Glutamatergic neuron (in vitro differentiated cells): ENCODE measurements around the gene DQX1. TPM values are rescaled to one million over a fixed set of nuclear protein-coding genes. Genes with fewer than 3 reads are reported as not detected.

Experiments used
- DNase-seq: peaks from one replicate; pipeline ENCODE4 v3.0.0; 2022
- H3K27ac Mint-ChIP-seq: one replicate; pipeline ENCODE4 v1.8.0; 2020; ENCODE audit warnings: mild to moderate bottlenecking, mixed read lengths, inconsistent platforms; ENCODE audit not compliant: unreplicated experiment
- H3K27me3 Mint-ChIP-seq: one replicate; pipeline ENCODE4 v1.8.0; 2020; ENCODE audit warnings: mild to moderate bottlenecking, moderate library complexity, mixed read lengths, inconsistent platforms; ENCODE audit not compliant: unreplicated experiment
- H3K36me3 Mint-ChIP-seq: one replicate; pipeline ENCODE4 v1.8.0; 2020; ENCODE audit warnings: mild to moderate bottlenecking, mixed read lengths, inconsistent platforms; ENCODE audit not compliant: unreplicated experiment
- H3K4me1 Mint-ChIP-seq: one replicate; pipeline ENCODE4 v1.8.0; 2020; ENCODE audit warnings: mild to moderate bottlenecking, low read depth, mixed read lengths, inconsistent platforms; ENCODE audit not compliant: unreplicated experiment
- H3K4me3 Mint-ChIP-seq: one replicate; pipeline ENCODE4 v1.8.0; 2020; ENCODE audit warnings: mild to moderate bottlenecking, mixed read lengths, inconsistent platforms; ENCODE audit not compliant: unreplicated experiment
- H3K9me3 Mint-ChIP-seq: one replicate; pipeline ENCODE4 v1.8.0; 2020; ENCODE audit warnings: mild to moderate bottlenecking, moderate library complexity, mixed read lengths, inconsistent platforms; ENCODE audit not compliant: unreplicated experiment
- CTCF ChIP-seq: fragments of 200-600 bp; sonication (generic); IDR thresholded peaks from one replicate; pipeline ENCODE4 v1.5.0; 2021; ENCODE audit not compliant: partially characterized antibody, unreplicated experiment
- total RNA-seq: library from RNA; stranded (reverse); fragmentation: NEBNext Ultra II Directional; extraction: Animal tissue kit (Norgen Biotek cat#: 25700); gene quantifications from one replicate; pipeline ENCODE4 v1.2.1, GENCODE V29; 2021; ENCODE audit not compliant: unreplicated experiment

DQX1 gene
- total RNA-seq, 1 donor from 2014 or later: 0.91 TPM

DNA sequence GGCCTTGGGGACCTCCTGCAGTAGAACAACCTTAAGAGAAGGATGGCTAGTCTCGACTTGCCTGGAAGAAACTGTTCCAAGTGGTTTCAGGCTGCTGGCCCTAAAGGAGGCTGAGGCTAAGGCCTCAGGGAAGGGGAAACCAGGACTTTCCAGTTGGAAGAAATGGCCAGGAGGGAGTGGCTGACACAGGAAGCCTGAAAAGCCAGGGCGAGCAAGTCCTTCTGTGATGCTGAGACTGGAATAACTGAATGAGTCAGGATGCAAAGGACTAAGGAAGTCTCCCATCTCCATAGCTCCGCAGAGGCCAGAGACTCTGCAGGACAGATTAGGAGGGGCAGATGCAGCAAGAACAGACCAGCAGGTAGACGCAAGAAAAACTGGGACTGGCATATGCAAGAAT lies 11.1 kb upstream of the DQX1 start:
- Mint-ChIP-seq H3K4me1 (peaks cover 7% of the 10 kb centered on the region), H3K27ac (no peak overlapping the region), H3K4me3 (no peak overlapping the region), H3K9me3 (peaks cover 8% of the 10 kb centered on the region), H3K36me3 (peaks cover 5% of the 10 kb centered on the region), H3K27me3 (peaks cover 7% of the 10 kb centered on the region)
- DNase-seq: no peak
- TF ChIP-seq CTCF: no peak

DNA sequence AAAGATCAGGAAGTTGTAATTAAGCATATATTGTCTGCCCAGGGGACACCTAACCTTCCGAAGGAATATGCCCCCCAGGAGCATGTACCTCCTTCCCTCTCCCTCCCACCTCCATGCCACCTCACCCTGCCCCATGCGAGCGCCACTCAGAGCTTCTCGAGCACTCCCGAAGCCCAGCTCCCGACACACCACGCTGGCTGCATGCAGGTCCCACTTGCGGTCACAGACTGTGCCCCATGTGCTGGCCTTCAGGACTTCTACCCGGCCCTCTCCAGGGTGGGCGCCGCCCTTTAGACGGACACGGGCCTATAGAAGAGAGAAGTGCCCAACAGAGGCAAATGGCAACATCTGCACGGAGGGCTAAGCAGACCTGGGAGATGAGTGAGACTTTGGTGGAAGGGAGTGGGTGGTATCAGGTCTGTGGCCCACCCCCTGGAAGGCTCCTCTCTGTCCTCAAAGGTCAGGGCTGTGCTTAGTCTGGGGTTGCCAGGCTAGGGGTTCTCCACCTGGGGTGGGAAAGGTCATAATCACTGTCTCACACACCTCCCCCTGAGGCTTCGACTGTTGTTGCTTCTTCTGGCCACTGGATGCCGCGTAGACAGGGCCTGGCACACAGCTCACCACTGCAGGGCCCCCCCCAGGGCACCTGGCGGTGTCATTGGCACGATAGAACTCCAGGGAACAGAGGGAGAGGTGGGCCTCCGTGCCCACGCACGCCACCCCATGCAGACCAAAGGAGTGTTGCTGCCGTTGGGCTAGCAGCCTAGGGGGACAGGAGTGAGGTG lies 10.3 kb upstream of the DQX1 start:
- no peak for DNase-seq
- H3K27ac Mint-ChIP-seq: no peak overlapping the region
- peaks cover 11% of the 10 kb centered on the region for H3K9me3 Mint-ChIP-seq
- H3K36me3 Mint-ChIP-seq: peaks cover 5% of the 10 kb centered on the region
- H3K4me1 Mint-ChIP-seq: peaks cover 15% of the 10 kb centered on the region
- H3K27me3 Mint-ChIP-seq: peaks cover 7% of the 10 kb centered on the region
- TF ChIP-seq CTCF: no peak
- no peak overlapping the region for H3K4me3 Mint-ChIP-seq

GRCh38 chr2:74535440-74535965 lies 9.5 kb upstream of the DQX1 start:
- no peak overlapping the region for H3K4me3 Mint-ChIP-seq
- H3K9me3 Mint-ChIP-seq: peaks cover 14% of the 10 kb centered on the region
- no peak overlapping the region for H3K27ac Mint-ChIP-seq
- no peak for TF ChIP-seq CTCF
- peaks cover 7% of the 10 kb centered on the region for H3K27me3 Mint-ChIP-seq
- peaks cover 5% of the 10 kb centered on the region for H3K36me3 Mint-ChIP-seq
- DNase-seq: no peak
- peaks cover 20% of the 10 kb centered on the region for H3K4me1 Mint-ChIP-seq

- no peak for TF ChIP-seq CTCF
- Mint-ChIP-seq H3K4me3 (no peak overlapping the region), H3K27ac (no peak overlapping the region), H3K4me1 (peaks cover 20% of the 10 kb centered on the region), H3K36me3 (peaks cover 5% of the 10 kb centered on the region), H3K27me3 (peaks cover 7% of the 10 kb centered on the region), H3K9me3 (peaks cover 14% of the 10 kb centered on the region)
- DNase-seq: no peak
These were observed 8.4 kb upstream of the DQX1 start for GRCh38 chr2:74534411-74534810.

DNA sequence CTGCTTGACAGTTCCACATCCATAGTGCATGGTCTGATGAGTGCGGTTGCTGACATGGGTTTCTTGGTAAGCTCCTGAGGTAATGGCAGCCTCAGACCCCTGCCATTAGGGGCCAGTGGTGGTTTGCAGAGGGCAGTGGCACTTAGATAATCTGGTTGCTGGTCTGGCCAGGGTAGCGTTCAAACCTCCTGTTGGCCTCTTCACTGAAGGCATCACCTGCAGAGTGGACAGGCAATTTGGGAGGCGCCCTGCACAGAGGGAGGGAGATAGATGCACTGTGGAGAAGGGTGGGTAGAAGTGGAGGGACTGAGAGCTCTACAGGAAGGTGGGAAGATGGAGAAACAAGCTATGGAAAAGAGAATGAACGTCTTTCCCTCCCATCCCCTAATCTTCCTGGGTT lies 7.4 kb upstream of the DQX1 start:
- no peak for DNase-seq
- TF ChIP-seq CTCF: no peak
- no peak overlapping the region for H3K4me3 Mint-ChIP-seq
- H3K36me3 Mint-ChIP-seq: no peaks in the 10 kb centered on the region
- H3K4me1 Mint-ChIP-seq: peaks cover 20% of the 10 kb centered on the region
- H3K9me3 Mint-ChIP-seq: peaks cover 17% of the 10 kb centered on the region
- H3K27me3 Mint-ChIP-seq: peaks cover 5% of the 10 kb centered on the region
- H3K27ac Mint-ChIP-seq: no peak overlapping the region
